Measurements from ENCODE around the gene TRABD.
"Not testable (repeated sequence)": the region's sequence is repeated elsewhere in the genome, so short reads cannot be mapped to it uniquely, and the experiment has no call there.

TRABD gene

GRCh38 chr22:50189849-50190181, 4.1 kb downstream of the TRABD start:
- DNase-seq, result no peak

- peak; percentile 68 for DNase-seq
Measured at GRCh38 chr22:50190182-50190940, 4.6 kb downstream of the TRABD start.

GRCh38 chr22:50190941-50191741, 5.4 kb downstream of the TRABD start:
- peak; percentile 62 for DNase-seq

- DNase-seq, result peak; percentile 31
Measured at GRCh38 chr22:50192436-50193204, 6.9 kb downstream of the TRABD start.

- no peak for DNase-seq
Measured at GRCh38 chr22:50193621-50194020, 7.9 kb downstream of the TRABD start.

GRCh38 chr22:50194037-50194805, 8.5 kb downstream of the TRABD start:
- no peak for DNase-seq

GRCh38 chr22:50196256-50196655, 10.5 kb downstream of the TRABD start:
- no peak for DNase-seq

GRCh38 chr22:50197000-50197800, 11.5 kb downstream of the TRABD start:
- DNase-seq, result no peak

GRCh38 chr22:50197856-50198623, 12.3 kb downstream of the TRABD start:
- no peak for DNase-seq

GRCh38 chr22:50198624-50199017, 12.9 kb downstream of the TRABD start:
- no peak for DNase-seq

GRCh38 chr22:50199251-50199721, 13.6 kb downstream of the TRABD start:
- no peak for DNase-seq

GRCh38 chr22:50199829-50200460, 14.2 kb downstream of the TRABD start:
- DNase-seq, result no peak

GRCh38 chr22:50200461-50201190, 14.9 kb downstream of the TRABD start, which contains the start of gene SELENOO:
Gene SELENOO, plus strand, starts transcription at chr22:50201011. Its CDS starts 26 bp downstream, at chr22:50201037.
- peak; percentile 83 for DNase-seq

- no peak for DNase-seq
Measured at GRCh38 chr22:50201191-50202129, 15.7 kb downstream of the TRABD start.

- no peak for DNase-seq
Measured at GRCh38 chr22:50202130-50202666, 16.5 kb downstream of the TRABD start.

- DNase-seq, result no peak
Measured at GRCh38 chr22:50203288-50203687, 17.6 kb downstream of the TRABD start.

GRCh38 chr22:50204571-50204970, 18.9 kb downstream of the TRABD start:
- no peak for DNase-seq

- DNase-seq, result not testable (repeated sequence)
Measured at GRCh38 chr22:50204998-50205397, 19.3 kb downstream of the TRABD start.
